GM21529 (cell line): Measurements from ENCODE around the gene IGSF21.
"Not testable (repeated sequence)": the region's sequence is repeated elsewhere in the genome, so short reads cannot be mapped to it uniquely, and the experiment has no call there.

Experiments
- ATAC-seq: cut with Tn5 transposase; IDR thresholded peaks from one replicate; pipeline ENCODE4 v1.9.1; 2021; ENCODE audit not compliant: unreplicated experiment

Gene IGSF21

GRCh38 chr1:18351735-18352134, 244.1 kb downstream of the IGSF21 start:
- ATAC-seq: no peak

GRCh38 chr1:18352636-18353265, 245.2 kb downstream of the IGSF21 start:
- no peak for ATAC-seq

GRCh38 chr1:18353528-18353927, 245.9 kb downstream of the IGSF21 start:
- no peak for ATAC-seq

GRCh38 chr1:18353992-18354391, 246.4 kb downstream of the IGSF21 start:
- ATAC-seq: no peak

GRCh38 chr1:18354612-18355011, 247.0 kb downstream of the IGSF21 start:
- no peak for ATAC-seq

GRCh38 chr1:18357622-18358230, 250.1 kb downstream of the IGSF21 start:
- no peak for ATAC-seq

GRCh38 chr1:18358600-18358999, 251.0 kb downstream of the IGSF21 start:
- ATAC-seq: no peak

GRCh38 chr1:18360251-18360650, 252.7 kb downstream of the IGSF21 start:
- ATAC-seq: no peak

GRCh38 chr1:18362150-18362549, 254.6 kb downstream of the IGSF21 start:
- ATAC-seq: no peak

- ATAC-seq: no peak
Measured at GRCh38 chr1:18363436-18363835, 255.8 kb downstream of the IGSF21 start.

GRCh38 chr1:18365099-18365705, 257.6 kb downstream of the IGSF21 start:
- ATAC-seq: no peak

- ATAC-seq: not testable (repeated sequence)
Measured at GRCh38 chr1:18372505-18372904, 264.9 kb downstream of the IGSF21 start.

GRCh38 chr1:18373151-18373550, 265.6 kb downstream of the IGSF21 start:
- no peak for ATAC-seq

- ATAC-seq: no peak
Measured at GRCh38 chr1:18373882-18374493, 266.4 kb downstream of the IGSF21 start.

GRCh38 chr1:18376661-18377060, 269.1 kb downstream of the IGSF21 start:
- no peak for ATAC-seq

GRCh38 chr1:18380288-18380687, 272.7 kb downstream of the IGSF21 start:
- ATAC-seq: no peak

- no peak for ATAC-seq
Measured at GRCh38 chr1:18384059-18384458, 276.5 kb downstream of the IGSF21 start.

- ATAC-seq: no peak
Measured at GRCh38 chr1:18384471-18384870, 276.9 kb downstream of the IGSF21 start.

- ATAC-seq: no peak
Measured at GRCh38 chr1:18385239-18385790, 277.7 kb downstream of the IGSF21 start.

- no peak for ATAC-seq
Measured at GRCh38 chr1:18386591-18386990, 279.0 kb downstream of the IGSF21 start.

GRCh38 chr1:18387307-18387706, 279.7 kb downstream of the IGSF21 start:
- ATAC-seq: no peak

GRCh38 chr1:18390953-18391352, 283.4 kb downstream of the IGSF21 start:
- ATAC-seq: no peak
